ENCODE measurements around the gene MAP3K14. TPM values are rescaled to one million over a fixed set of nuclear protein-coding genes. Genes with fewer than 3 reads are reported as not detected.

Gene MAP3K14
- total RNA-seq, 1 experiment from 2014 or later: 10.0 TPM

- no TSS peak for BruUV-seq (replicated peaks)
- Mint-ChIP-seq H3K27me3 (ENCODE audit: insufficient read depth, unreplicated experiment) (no peaks in the 10 kb centered on the region), H3K9me3 (ENCODE audit: unreplicated experiment) (no peaks in the 10 kb centered on the region), H3K36me3 (ENCODE audit: insufficient read depth, unreplicated experiment) (no peaks in the 10 kb centered on the region), H3K27ac (ENCODE audit: unreplicated experiment) (no peak overlapping the region), H3K4me1 (ENCODE audit: low read depth, unreplicated experiment) (no peaks in the 10 kb centered on the region), H3K4me3 (ENCODE audit: unreplicated experiment) (no peak overlapping the region)
- no peaks in the 10 kb centered on the region for H3K36me3 ChIP-seq (ENCODE audit: control insufficient read depth, insufficient read depth, low read length)
- TF ChIP-seq CTCF (IDR thresholded peaks at IDR 0.05; ENCODE audit: insufficient read depth in 1 of 2, low read depth in 1 of 2, low read length in 1 of 2, severe bottlenecking in 1 of 2, unreplicated experiment in 1 of 2): no peak
- H3K9me3 ChIP-seq: no peaks in the 10 kb centered on the region
- ChIA-PET POLR2A (no interaction called here), CTCF (interaction anchor here (0.6 kb wide), 1 partner anchor 291 kb away, joined by 3 read pairs; no protein-coding TSS in a partner anchor)
- intact Hi-C loops (cut with micrococcal nuclease; ENCODE audit: unreplicated experiment): no loop called here
- H3K27me3 ChIP-seq (replicated peaks; ENCODE audit: control insufficient read depth, insufficient read depth, low read length): no peaks in the 10 kb centered on the region
- H3K4me3 ChIP-seq (ENCODE audit: low read depth, low read length): no peak overlapping the region
- peak in 1 of 2 experiments; percentile 4 for DNase-seq
- H3K4me1 ChIP-seq: no peaks in the 10 kb centered on the region
These were observed 17.4 kb upstream of the MAP3K14 start for GRCh38 chr17:45334231-45334630.

- Mint-ChIP-seq H3K4me3 (ENCODE audit: unreplicated experiment) (no peak overlapping the region), H3K27ac (ENCODE audit: unreplicated experiment) (no peak overlapping the region), H3K27me3 (ENCODE audit: insufficient read depth, unreplicated experiment) (no peaks in the 10 kb centered on the region), H3K4me1 (ENCODE audit: low read depth, unreplicated experiment) (no peaks in the 10 kb centered on the region), H3K36me3 (ENCODE audit: insufficient read depth, unreplicated experiment) (no peaks in the 10 kb centered on the region), H3K9me3 (ENCODE audit: unreplicated experiment) (no peaks in the 10 kb centered on the region)
- H3K9me3 ChIP-seq: no peaks in the 10 kb centered on the region
- intact Hi-C loops (cut with micrococcal nuclease; ENCODE audit: unreplicated experiment): no loop called here
- H3K27me3 ChIP-seq (replicated peaks; ENCODE audit: control insufficient read depth, insufficient read depth, low read length): no peaks in the 10 kb centered on the region
- POLR2A ChIA-PET: no interaction called here
- H3K4me1 ChIP-seq: no peaks in the 10 kb centered on the region
- TF ChIP-seq CTCF (IDR thresholded peaks at IDR 0.05; ENCODE audit: insufficient read depth in 1 of 2, low read depth in 1 of 2, low read length in 1 of 2, severe bottlenecking in 1 of 2, unreplicated experiment in 1 of 2): no peak
- peak in 1 of 2 experiments; percentile 2 for DNase-seq
- no peak overlapping the region for H3K4me3 ChIP-seq (ENCODE audit: low read depth, low read length)
- CTCF ChIA-PET: no interaction called here
- BruUV-seq (replicated peaks): no TSS peak
- H3K36me3 ChIP-seq (ENCODE audit: control insufficient read depth, insufficient read depth, low read length): no peaks in the 10 kb centered on the region
These were observed 16.9 kb upstream of the MAP3K14 start for GRCh38 chr17:45333702-45334092.

- no peaks in the 10 kb centered on the region for H3K9me3 Mint-ChIP-seq (ENCODE audit: unreplicated experiment)
- H3K36me3 ChIP-seq (ENCODE audit: control insufficient read depth, insufficient read depth, low read length): no peaks in the 10 kb centered on the region
- no peak overlapping the region for H3K27ac Mint-ChIP-seq (ENCODE audit: unreplicated experiment)
- no peak for TF ChIP-seq CTCF (IDR thresholded peaks at IDR 0.05; ENCODE audit: insufficient read depth in 1 of 2, low read depth in 1 of 2, low read length in 1 of 2, severe bottlenecking in 1 of 2, unreplicated experiment in 1 of 2)
- H3K27me3 Mint-ChIP-seq (ENCODE audit: insufficient read depth, unreplicated experiment): no peaks in the 10 kb centered on the region
- no peaks in the 10 kb centered on the region for H3K4me1 Mint-ChIP-seq (ENCODE audit: low read depth, unreplicated experiment)
- POLR2A ChIA-PET: no interaction called here
- no peaks in the 10 kb centered on the region for H3K4me1 ChIP-seq
- peak in 1 of 2 experiments; percentile 19 for DNase-seq
- no TSS peak for BruUV-seq (replicated peaks)
- H3K9me3 ChIP-seq: no peaks in the 10 kb centered on the region
- H3K4me3 ChIP-seq (ENCODE audit: low read depth, low read length): no peak overlapping the region
- intact Hi-C loops (cut with micrococcal nuclease; ENCODE audit: unreplicated experiment): no loop called here
- H3K4me3 Mint-ChIP-seq (ENCODE audit: unreplicated experiment): no peak overlapping the region
- H3K27me3 ChIP-seq (replicated peaks; ENCODE audit: control insufficient read depth, insufficient read depth, low read length): no peaks in the 10 kb centered on the region
- CTCF ChIA-PET: no interaction called here
- no peaks in the 10 kb centered on the region for H3K36me3 Mint-ChIP-seq (ENCODE audit: insufficient read depth, unreplicated experiment)
These were observed 16.3 kb upstream of the MAP3K14 start for GRCh38 chr17:45332989-45333701.

Data from Caco-2 (cell line).